Psoas muscle (tissue), 8 donors: ENCODE measurements around the gene SPATA2L. TPM values are rescaled to one million over a fixed set of nuclear protein-coding genes. Genes with fewer than 3 reads are reported as not detected.
A peak's percentile ranks its signal among the peaks of the same experiment; 100 is the strongest.

Experiments
- ATAC-seq, 4 donors: fragments of 200-7000 bp; cut with Tn5 transposase; one replicate each; pipeline ENCODE4 v1.9.1; 2020; ENCODE audit warnings: moderate library complexity in 3 of 4, mild to moderate bottlenecking in 2 of 4
- DNase-seq, 2 donors: peaks; one replicate each; pipeline ENCODE4 v3.0.0-alpha.2; 2020
- H3K27ac ChIP-seq: fragments of 200-600 bp; one replicate; pipeline ENCODE4 v1.8.0; 2022
- H3K27me3 ChIP-seq, 3 donors: fragments of 200-600 bp in 1 of 3; one replicate each; pipeline versions ENCODE4 v1.6.1 to v1.8.0; 2013 to 2022; ENCODE audit warnings: low read length in 2 of 3, mild to moderate bottlenecking in 2 of 3, moderate library complexity in 1 of 3; ENCODE audit not compliant: insufficient read depth in 3 of 3
- H3K36me3 ChIP-seq, 2 donors: fragments of 200-600 bp in 1 of 2; one replicate each; pipeline versions ENCODE4 v1.6.1 to v1.8.0; 2013 to 2022; ENCODE audit warnings: low read depth in 1 of 2, mild to moderate bottlenecking in 1 of 2, moderate library complexity in 1 of 2; ENCODE audit not compliant: insufficient read depth in 1 of 2
- H3K4me1 ChIP-seq: fragments of 200-600 bp; one replicate; pipeline ENCODE4 v1.8.0; 2022
- H3K4me3 ChIP-seq: fragments of 200-600 bp; one replicate; pipeline ENCODE4 v1.8.0; 2022; ENCODE audit warnings: mild to moderate bottlenecking
- H3K9me3 ChIP-seq: fragments of 200-600 bp; one replicate; pipeline ENCODE4 v1.8.0; 2022
- WGBS, 3 donors: extraction: QIAGEN DNeasy Blood & Tissue Kit; methylation state at CpG; one replicate each; pipeline versions ENCODE4 v1.1.6 to v1.1.7; 2013; 5-methylcytosine and 5-hydroxymethylcytosine counted together
- intact Hi-C, 2 donors: fragments of 100-400 bp; cut with DNase I; formaldehyde crosslinking; loops; one replicate each; pipeline versions ENCODE4 v1.11.0 to v1.14.2; 2022
- polyA plus RNA-seq, 3 donors: library from polyadenylated mRNA; stranded (reverse); fragments of 200-250 nt; gene quantifications; one replicate each; pipeline ENCODE4 v1.2.3, GENCODE V29; 2013
- total RNA-seq, 4 donors: library from RNA; stranded (reverse); fragmentation: NEBNext Ultra II Directional in 2 of 4; extraction: Animal tissue kit (Norgen Biotek cat#: 25700) in 2 of 4; gene quantifications; one replicate each; pipeline versions ENCODE4 v1.2.1 to v1.2.4, GENCODE V29; 2021 to 2023
- TF ChIP-seq, protein P1 (sequence below): fragments of 200-600 bp; IDR thresholded peaks from one replicate; pipeline ENCODE4 v1.8.0; 2022; ENCODE audit warnings: antibody characterized with exemption
- donor health status: healthy with polysubstance abuse.
- donor health status: DM: no; HTN: no; CAD: no; lungs with moderate emphysema.
- donor health status: Bipolar disorder and iron deficiency.
- donor health status: healthy.
- donor health status: DM: yes; HTN: yes; CAD: no.
- donor health status: DM: no; HTN: no; CAD: no.
- donor health status: DM: no; HTN: no; CAD: no.
- donor health status: DM: yes; HTN: yes; CAD: no.

SPATA2L gene
- total and polyA plus RNA-seq, 7 donors: 0.56 to 5.9 (median 1.3) TPM

DNA sequence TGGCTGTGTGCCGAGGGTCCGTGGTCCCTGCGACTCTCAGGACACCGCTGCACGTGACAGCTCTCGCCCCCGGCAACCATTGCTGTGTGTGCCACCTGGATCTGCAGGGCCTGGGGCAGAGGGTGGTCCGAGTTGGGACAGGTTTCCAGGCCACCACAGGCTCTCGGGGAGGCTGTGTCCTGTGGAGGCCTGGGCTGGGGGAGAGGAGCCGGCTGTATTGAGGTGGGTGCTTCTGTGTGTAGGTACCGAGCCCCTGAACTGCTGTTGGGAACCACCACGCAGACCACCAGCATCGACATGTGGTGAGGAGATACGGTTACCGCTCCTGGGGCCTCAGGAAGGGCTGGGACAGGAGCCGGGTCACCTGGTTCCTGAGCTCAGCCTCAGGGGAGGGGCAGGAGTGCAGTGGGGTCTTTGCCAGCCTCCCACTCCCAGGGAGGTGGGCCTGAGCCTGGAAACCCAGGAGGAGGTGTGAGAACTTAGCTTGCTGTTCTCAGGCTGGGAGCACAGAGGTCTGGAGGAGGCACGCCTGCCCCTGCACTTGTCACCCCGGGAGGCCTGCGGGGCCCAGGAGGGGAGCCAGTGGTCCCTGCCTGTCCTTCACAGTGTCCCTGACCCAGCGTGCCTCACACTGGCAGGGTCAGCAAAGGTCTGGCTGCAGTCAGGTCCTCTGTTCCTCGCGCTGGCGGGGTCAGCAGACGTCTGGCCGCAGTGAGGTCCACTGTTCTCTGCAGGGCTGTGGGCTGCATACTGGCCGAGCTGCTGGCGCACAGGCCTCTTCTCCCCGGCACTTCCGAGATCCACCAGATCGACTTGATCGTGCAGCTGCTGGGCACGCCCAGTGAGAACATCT is 7.3 kb downstream of the SPATA2L start:
- TF ChIP-seq, protein P1, sequence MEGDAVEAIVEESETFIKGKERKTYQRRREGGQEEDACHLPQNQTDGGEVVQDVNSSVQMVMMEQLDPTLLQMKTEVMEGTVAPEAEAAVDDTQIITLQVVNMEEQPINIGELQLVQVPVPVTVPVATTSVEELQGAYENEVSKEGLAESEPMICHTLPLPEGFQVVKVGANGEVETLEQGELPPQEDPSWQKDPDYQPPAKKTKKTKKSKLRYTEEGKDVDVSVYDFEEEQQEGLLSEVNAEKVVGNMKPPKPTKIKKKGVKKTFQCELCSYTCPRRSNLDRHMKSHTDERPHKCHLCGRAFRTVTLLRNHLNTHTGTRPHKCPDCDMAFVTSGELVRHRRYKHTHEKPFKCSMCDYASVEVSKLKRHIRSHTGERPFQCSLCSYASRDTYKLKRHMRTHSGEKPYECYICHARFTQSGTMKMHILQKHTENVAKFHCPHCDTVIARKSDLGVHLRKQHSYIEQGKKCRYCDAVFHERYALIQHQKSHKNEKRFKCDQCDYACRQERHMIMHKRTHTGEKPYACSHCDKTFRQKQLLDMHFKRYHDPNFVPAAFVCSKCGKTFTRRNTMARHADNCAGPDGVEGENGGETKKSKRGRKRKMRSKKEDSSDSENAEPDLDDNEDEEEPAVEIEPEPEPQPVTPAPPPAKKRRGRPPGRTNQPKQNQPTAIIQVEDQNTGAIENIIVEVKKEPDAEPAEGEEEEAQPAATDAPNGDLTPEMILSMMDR: no peak
- ATAC-seq: no peak
- no peaks in the 10 kb centered on the region for H3K9me3 ChIP-seq
- H3K27ac ChIP-seq: no peak overlapping the region
- WGBS, 3 donors: 87 to 88% (median 88%) methylated on average over 28 to 32 of the region's 32 CpGs
- H3K27me3 ChIP-seq: peaks cover 0 to 3% (median 0%) of the 10 kb centered on the region in 3 donors
- intact Hi-C loops: no loop called here
- peaks cover 11 to 64% of the 10 kb centered on the region in 2 donors for H3K36me3 ChIP-seq
- no peak overlapping the region for H3K4me3 ChIP-seq
- DNase-seq: peak in 1 of 2 donors; percentile 49
- no peaks in the 10 kb centered on the region for H3K4me1 ChIP-seq

DNA sequence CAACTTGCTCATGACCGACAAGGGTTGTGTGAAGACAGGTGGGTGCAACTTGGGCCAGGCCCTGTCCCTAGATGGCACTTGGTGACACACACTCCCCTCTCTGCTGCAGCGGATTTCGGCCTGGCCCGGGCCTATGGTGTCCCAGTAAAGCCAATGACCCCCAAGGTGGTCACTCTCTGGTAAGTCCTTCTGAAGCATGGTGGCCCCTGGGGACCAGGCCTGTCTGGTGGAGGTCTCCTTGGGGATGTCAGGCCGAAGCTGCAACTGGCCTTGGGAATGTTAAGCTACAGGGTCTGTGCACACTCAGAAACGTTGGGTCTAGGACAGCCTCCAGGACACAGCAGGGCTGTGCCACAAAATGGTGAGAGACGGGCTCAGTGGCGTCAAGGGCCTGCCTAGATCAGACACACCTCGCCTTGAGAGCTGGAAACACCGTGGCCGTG is 8.2 kb downstream of the SPATA2L start:
- no peaks in the 10 kb centered on the region for H3K9me3 ChIP-seq
- intact Hi-C loops: no loop called here
- no peak for ATAC-seq
- TF ChIP-seq, protein P1: no peak
- WGBS, 3 donors: 82 to 88% (median 85%) methylated on average over 11 of the region's 11 CpGs
- H3K36me3 ChIP-seq: peaks cover 11 to 66% of the 10 kb centered on the region in 2 donors
- H3K27me3 ChIP-seq: peaks cover 0 to 3% (median 0%) of the 10 kb centered on the region in 3 donors
- H3K4me1 ChIP-seq: peaks cover 8% of the 10 kb centered on the region
- no peak overlapping the region for H3K4me3 ChIP-seq
- no peak overlapping the region for H3K27ac ChIP-seq
- no peak for DNase-seq

DNA sequence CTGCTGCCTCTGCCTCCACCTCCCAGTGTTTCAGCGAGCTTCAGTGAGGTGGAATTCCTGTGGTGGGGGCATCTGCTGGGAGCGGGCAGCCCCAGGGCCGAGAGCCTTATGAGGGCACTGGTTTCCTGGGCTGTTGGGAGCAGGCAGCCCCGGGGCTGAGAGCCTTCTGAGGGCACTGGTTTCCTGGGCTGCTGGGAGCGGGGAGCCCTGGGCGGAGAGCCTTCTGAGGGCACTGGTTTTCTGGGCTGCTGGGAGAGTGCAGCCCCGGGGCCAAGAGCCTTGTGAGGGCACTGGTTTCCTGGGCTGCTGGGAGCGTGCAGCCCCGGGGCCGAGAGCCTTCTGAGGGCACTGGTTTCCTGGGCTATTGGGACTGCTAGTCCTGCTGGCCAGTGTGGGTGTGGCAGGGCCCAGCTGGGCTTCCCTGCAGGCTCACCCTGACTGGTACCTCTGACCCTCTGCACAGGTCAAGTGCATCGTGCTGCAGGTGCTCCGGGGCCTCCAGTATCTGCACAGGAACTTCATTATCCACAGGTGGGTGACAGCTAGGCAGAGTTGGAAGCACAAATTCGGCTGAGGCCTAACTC is 9.4 kb downstream of the SPATA2L start:
- WGBS, 3 donors: 93 to 94% (median 93%) methylated on average over 13 of the region's 13 CpGs
- DNase-seq: no peak

DNA sequence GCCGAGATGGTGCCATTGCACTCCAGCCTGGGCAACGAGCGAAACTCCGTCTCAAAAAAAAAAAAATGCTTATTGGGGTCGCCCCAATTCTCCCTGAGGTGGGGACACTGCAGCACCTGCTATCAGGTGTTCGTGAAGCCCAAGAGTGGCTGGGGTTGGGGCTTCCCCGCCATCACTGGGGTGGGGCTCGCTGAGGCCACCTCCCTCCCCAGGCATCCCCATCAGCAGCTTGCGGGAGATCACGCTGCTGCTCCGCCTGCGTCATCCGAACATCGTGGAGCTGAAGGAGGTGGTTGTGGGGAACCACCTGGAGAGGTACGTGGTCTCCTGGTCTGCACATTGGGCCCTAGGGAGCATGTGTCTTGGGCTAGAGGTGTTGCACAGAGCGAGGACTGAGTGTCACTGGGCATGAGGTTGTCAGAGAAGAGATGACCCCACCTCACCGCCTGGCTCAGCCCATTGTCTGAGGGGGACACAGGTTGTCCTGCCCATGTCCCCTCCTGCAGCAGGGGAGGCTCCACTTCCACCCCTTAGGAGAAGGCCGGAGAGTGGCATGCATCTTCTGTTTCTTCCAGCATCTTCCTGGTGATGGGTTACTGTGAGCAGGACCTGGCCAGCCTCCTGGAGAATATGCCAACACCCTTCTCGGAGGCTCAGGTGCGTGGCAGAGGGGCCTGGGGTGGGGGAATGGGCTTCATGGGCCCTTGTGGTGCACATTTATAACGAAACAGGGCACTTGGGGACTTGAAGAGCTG is 10.1 kb downstream of the SPATA2L start:
- Histone ChIP-seq H3K9me3 (no peaks in the 10 kb centered on the region), H3K4me3 (no peak overlapping the region), H3K36me3 (peaks cover 11 to 66% of the 10 kb centered on the region in 2 donors), H3K4me1 (peaks cover 12% of the 10 kb centered on the region), H3K27ac (no peak overlapping the region), H3K27me3 (no peaks in the 10 kb centered on the region)
- ATAC-seq (no peak), DNase-seq (no peak)
- TF ChIP-seq, protein P1: no peak
- WGBS, 3 donors: 93 to 95% (median 94%) methylated on average over 21 of the region's 21 CpGs
- intact Hi-C loops: no loop called here

More for the DNA sequence above, 9.4 kb downstream of the SPATA2L start:
- Histone ChIP-seq H3K36me3 (peaks cover 11 to 66% of the 10 kb centered on the region in 2 donors), H3K4me3 (no peak overlapping the region), H3K9me3 (no peaks in the 10 kb centered on the region), H3K27me3 (no peaks in the 10 kb centered on the region), H3K27ac (no peak overlapping the region), H3K4me1 (peaks cover 12% of the 10 kb centered on the region)
- intact Hi-C loops: no loop called here
- no peak for ATAC-seq
- TF ChIP-seq, protein P1: no peak
